ENCODE results near the gene HAT1. TPM values are rescaled to one million over a fixed set of nuclear protein-coding genes. Genes with fewer than 3 reads are reported as not detected.

Gene HAT1
- total RNA-seq, 1 donor = 31.1 TPM

DNA sequence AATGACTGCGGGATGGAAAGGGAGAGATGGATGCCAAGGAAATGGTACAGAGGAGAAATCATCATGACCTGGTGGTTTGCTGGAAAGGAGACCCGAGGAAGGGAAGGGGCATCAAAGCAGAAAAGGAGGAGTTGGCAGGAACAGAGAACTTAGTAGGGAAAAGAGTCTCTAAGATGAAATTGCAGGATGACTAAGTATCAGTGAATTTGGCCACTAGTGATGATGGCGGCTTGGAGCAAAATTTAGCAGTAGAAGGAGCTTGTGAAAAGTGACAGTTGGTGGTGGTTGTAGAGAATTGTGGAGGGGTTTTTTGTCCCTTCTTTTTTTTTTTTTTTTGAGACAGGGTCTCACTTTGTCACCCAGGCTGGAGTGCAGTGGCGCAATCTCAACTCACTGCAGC, 87.6 kb downstream of the HAT1 start:
- DNase-seq (ENCODE audit: insufficient read length, low spot score, missing footprints) = peak; percentile 50
- no peaks in the 10 kb centered on the region for H4K20me1 ChIP-seq (ENCODE audit: insufficient read depth, low read length)
- peaks cover 3% of the 10 kb centered on the region for H3K4me1 ChIP-seq (ENCODE audit: insufficient read depth, low read length)
- H3K27ac ChIP-seq (ENCODE audit: low read depth, low read length) = no peak overlapping the region
- H3K79me2 ChIP-seq (ENCODE audit: insufficient read depth, low read length) = peaks cover 2% of the 10 kb centered on the region
- H2AFZ ChIP-seq (ENCODE audit: low read length) = no peak overlapping the region
- H3K27me3 ChIP-seq (ENCODE audit: insufficient read depth, low read length) = no peaks in the 10 kb centered on the region
- TF ChIP-seq CTCF (IDR thresholded peaks at IDR 0.05; ENCODE audit: extremely low read depth, low read depth, low read length) = no peak
- H3K4me2 ChIP-seq (ENCODE audit: insufficient read depth, low read length) = no peak overlapping the region
- no peaks in the 10 kb centered on the region for H3K9me3 ChIP-seq (ENCODE audit: low read depth, low read length)
- no peak overlapping the region for H3K4me3 ChIP-seq (ENCODE audit: insufficient read depth, low read length)
- H3K36me3 ChIP-seq (ENCODE audit: insufficient read depth, low read length) = no peaks in the 10 kb centered on the region

DNA sequence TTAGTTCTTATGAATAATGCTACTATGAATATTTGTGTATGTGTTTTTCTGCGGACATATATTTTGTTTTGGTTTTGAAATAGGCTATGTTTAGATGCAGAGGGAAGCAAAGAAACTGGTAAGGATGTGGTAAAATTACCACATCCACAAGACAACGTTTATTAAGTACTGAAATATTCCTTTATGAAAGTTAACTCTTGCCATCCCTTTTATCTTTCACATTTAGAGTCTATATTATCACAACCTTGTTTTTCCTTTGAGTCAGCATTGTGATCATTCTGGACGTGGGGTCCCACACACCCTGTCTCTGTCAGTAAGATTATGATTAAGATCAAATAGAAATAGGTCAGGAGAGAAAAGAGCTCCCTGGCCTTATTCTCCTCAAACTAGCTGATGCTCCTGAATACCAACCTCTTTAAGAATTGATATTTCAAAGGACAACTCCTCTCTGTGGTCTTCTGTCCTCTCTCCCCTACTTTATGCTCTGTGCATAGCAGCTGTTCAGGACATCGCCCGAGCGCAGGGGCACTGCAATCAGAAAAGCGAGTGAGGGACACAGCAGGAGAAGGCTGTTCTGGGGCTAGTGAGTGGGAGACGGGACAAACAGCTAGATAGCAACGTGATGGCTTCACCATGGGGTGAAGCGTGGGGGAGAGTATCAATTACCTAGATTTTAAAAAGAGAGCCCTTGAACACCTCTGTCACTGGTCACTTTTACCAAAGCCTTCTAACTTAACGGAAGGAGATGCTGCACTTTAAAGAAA, 89.7 kb downstream of the HAT1 start:
- DNase-seq (ENCODE audit: insufficient read length, low spot score, missing footprints) = no peak
- Histone ChIP-seq H3K9me3 (ENCODE audit: low read depth, low read length) (no peaks in the 10 kb centered on the region), H3K27me3 (ENCODE audit: insufficient read depth, low read length) (no peaks in the 10 kb centered on the region), H4K20me1 (ENCODE audit: insufficient read depth, low read length) (no peaks in the 10 kb centered on the region), H3K27ac (ENCODE audit: low read depth, low read length) (no peak overlapping the region), H3K4me1 (ENCODE audit: insufficient read depth, low read length) (peaks cover 3% of the 10 kb centered on the region), H3K79me2 (ENCODE audit: insufficient read depth, low read length) (peaks cover 2% of the 10 kb centered on the region), H3K4me3 (ENCODE audit: insufficient read depth, low read length) (no peak overlapping the region), H2AFZ (ENCODE audit: low read length) (no peak overlapping the region), H3K36me3 (ENCODE audit: insufficient read depth, low read length) (no peaks in the 10 kb centered on the region), H3K4me2 (ENCODE audit: insufficient read depth, low read length) (no peak overlapping the region)
- TF ChIP-seq CTCF (IDR thresholded peaks at IDR 0.05; ENCODE audit: extremely low read depth, low read depth, low read length) = no peak

DNA sequence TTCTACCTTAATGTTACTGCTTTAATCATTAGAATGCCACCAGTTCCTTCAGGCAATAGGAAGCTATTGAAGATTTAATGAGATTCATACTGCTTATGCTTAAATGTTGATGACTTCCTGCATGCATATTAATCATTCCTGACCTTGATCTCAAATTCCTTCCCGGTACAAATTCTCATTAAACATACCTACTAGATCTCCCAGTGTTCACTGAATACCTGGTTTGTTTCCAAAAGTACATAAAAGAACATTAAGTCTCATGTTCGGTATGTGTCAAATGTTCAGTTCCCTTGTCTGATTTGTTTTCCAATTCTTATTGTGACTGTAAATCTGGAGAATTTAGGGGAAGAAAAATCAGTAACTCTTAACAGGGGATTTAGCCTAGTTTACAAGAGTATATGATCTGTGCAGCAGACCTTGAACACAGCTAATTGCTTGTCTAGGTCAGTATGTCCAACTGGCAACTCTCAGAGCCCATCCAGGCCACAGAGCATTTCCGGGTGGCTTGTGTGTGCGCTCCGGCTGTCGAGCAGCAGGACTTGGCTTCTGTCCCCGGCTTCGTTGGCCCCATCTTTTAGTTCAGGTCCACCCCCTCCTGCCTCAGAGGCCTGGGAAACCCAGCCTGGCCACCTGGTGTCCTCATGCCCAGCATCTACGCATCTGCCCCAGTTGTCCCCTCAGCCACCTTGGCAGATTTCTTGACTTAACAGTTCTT, 90.6 kb downstream of the HAT1 start:
- Histone ChIP-seq H3K36me3 (ENCODE audit: insufficient read depth, low read length) (no peaks in the 10 kb centered on the region), H3K27me3 (ENCODE audit: insufficient read depth, low read length) (no peaks in the 10 kb centered on the region), H3K27ac (ENCODE audit: low read depth, low read length) (no peak overlapping the region), H2AFZ (ENCODE audit: low read length) (peak overlapping the region; percentile 83), H4K20me1 (ENCODE audit: insufficient read depth, low read length) (no peaks in the 10 kb centered on the region), H3K4me1 (ENCODE audit: insufficient read depth, low read length) (peaks cover 3% of the 10 kb centered on the region), H3K79me2 (ENCODE audit: insufficient read depth, low read length) (peaks cover 2% of the 10 kb centered on the region), H3K4me2 (ENCODE audit: insufficient read depth, low read length) (no peak overlapping the region), H3K4me3 (ENCODE audit: insufficient read depth, low read length) (no peak overlapping the region), H3K9me3 (ENCODE audit: low read depth, low read length) (no peaks in the 10 kb centered on the region)
- TF ChIP-seq CTCF (IDR thresholded peaks at IDR 0.05; ENCODE audit: extremely low read depth, low read depth, low read length) = no peak
- peak; percentile 26 for DNase-seq (ENCODE audit: insufficient read length, low spot score, missing footprints)

GRCh38 chr2:172013396-172013795, 91.1 kb downstream of the HAT1 start:
- no peak for DNase-seq (ENCODE audit: insufficient read length, low spot score, missing footprints)
- no peak overlapping the region for H3K4me2 ChIP-seq (ENCODE audit: insufficient read depth, low read length)
- H3K4me1 ChIP-seq (ENCODE audit: insufficient read depth, low read length) = peaks cover 3% of the 10 kb centered on the region
- H3K27ac ChIP-seq (ENCODE audit: low read depth, low read length) = no peak overlapping the region
- H3K36me3 ChIP-seq (ENCODE audit: insufficient read depth, low read length) = no peaks in the 10 kb centered on the region
- H3K9me3 ChIP-seq (ENCODE audit: low read depth, low read length) = no peaks in the 10 kb centered on the region
- peak overlapping the region; percentile 83 for H2AFZ ChIP-seq (ENCODE audit: low read length)
- no peak for TF ChIP-seq CTCF (IDR thresholded peaks at IDR 0.05; ENCODE audit: extremely low read depth, low read depth, low read length)
- H4K20me1 ChIP-seq (ENCODE audit: insufficient read depth, low read length) = no peaks in the 10 kb centered on the region
- H3K27me3 ChIP-seq (ENCODE audit: insufficient read depth, low read length) = no peaks in the 10 kb centered on the region
- H3K79me2 ChIP-seq (ENCODE audit: insufficient read depth, low read length) = peaks cover 2% of the 10 kb centered on the region
- no peak overlapping the region for H3K4me3 ChIP-seq (ENCODE audit: insufficient read depth, low read length)
